ENCODE data around the gene SEPTIN10. TPM values are rescaled to one million over a fixed set of nuclear protein-coding genes. Genes with fewer than 3 reads are reported as not detected.
"Not testable (repeated sequence)": the region's sequence is repeated elsewhere in the genome, so short reads cannot be mapped to it uniquely, and the experiment has no call there.

Gene SEPTIN10
- total RNA-seq, 1 donor from 2014 or later, result 149 TPM

DNA sequence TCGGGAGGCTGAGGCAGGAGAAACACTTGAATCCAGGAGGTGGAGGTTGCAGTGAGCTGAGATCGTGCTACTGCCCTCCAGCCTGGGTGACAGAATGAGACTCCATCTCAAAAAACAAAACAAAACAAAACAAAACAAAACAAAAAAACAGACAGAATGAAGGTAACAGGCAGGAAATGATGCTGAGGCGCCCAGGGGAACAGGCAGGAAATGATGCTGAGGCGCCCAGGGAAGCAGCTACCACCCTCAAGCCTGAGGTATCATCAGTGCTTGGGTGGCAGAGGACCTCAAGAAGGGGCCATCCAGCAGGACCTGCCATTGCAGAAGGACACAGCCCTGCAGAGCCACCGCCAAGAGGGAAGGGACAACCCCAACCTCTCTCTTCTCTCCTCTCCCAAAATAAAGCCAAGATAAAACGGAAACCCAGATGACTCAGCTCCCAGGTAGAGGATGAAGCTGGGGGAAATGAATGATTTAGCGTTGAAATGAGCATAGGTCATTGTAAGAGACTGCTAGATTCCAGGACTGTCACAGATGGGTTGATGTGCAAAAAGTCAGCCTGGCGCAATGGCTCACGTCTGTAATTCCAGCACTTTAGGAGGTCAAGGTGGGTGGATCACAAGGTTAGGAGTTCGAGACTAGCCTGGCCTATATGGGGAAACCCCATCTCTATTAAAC lies 19.7 kb upstream of the SEPTIN10 start:
- no peak for DNase-seq

DNA sequence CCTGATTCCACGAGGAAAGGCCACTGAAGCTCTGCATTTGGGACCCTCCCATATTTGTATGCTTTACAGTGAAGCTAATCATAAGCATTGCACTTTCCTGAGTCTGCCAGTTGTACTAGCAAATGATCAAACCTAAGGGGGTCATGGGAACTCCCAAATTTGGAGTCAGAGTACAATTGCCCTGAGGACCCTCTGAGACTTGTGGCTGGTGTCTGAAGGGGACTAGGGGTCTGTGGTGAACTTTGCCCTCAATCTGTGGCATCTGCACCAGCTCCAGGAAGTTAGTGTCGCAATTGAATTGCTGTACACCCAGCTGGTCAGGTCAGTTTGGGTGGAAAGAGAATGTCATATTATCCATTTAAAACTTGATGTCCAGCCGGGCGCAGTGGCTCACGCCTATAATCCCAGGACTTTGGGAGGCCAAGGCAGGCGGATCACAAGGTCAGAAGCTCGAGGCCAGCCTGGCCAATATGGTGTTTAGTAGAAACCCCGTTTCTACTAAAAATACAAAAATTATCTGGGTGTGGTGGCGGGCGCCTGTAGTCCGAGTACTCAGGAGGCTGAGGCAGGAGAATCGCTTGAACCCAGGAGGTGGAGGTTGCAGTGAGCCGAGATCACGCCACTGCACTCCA lies 18.5 kb upstream of the SEPTIN10 start:
- DNase-seq, result no peak

GRCh38 chr2:109631741-109632140 lies 18.0 kb upstream of the SEPTIN10 start:
- DNase-seq, result no peak

GRCh38 chr2:109630441-109631430 lies 17.0 kb upstream of the SEPTIN10 start:
- no peak for DNase-seq

DNA sequence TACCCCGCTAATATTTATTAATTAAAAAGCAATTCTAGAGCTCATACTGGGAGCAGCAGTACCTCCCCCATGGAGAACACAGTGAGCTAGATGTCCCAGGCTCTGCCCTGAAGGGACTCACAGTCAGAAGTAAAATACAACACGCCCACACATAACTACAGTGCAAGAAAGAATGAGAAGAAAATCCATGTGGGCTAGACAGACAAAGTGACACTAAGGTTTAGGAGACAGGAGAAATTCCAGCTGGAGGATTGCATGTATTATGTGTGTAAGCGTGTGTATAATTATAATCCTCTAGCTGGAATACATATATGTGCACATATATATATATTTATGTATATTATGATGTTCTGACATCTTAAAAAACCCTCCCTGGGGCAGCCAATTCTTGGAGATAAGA lies 16.1 kb upstream of the SEPTIN10 start:
- no peak for DNase-seq

GRCh38 chr2:109628321-109628720 lies 14.6 kb upstream of the SEPTIN10 start:
- DNase-seq, result not testable (repeated sequence)

DNA sequence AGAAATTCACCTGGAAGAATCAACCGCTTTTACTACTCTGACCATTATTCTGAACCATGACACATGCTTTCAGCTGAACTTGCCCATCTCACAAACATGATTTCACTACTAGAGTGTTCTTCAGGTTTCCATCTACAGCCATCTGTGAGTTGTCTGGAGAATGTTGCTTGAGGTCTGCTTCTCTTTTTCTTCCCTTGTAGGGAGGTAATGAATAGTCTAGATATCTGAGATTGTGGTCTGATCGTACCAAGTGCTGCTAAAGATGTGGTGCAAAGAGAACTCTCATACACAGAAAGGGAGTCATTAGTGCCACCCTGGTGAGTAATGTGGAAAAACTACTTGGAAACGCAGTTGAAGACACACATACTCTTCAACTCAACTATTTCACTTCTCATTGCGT lies 10.6 kb upstream of the SEPTIN10 start:
- no peak for DNase-seq

- DNase-seq, result no peak
Measured at GRCh38 chr2:109623923-109624322, 10.2 kb upstream of the SEPTIN10 start.

DNA sequence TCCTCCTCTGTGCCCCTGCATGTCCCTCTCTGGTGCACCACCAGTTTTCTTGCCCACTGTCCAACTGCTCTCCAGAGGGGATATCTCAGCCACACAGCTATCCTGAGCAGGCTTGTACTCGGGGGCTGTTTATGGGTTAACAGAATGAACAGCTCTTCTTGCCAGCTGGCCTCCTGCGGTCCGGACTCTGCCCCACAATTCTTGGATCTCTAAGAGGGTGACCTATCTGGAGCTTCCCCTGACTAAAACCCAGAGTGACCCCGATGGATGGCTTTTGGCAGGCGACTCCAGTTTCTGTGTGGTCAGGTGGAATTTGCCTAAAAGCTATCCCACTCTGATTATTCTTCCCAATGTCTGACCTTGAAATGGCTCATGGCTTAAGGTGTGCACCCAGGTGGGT lies 9.5 kb upstream of the SEPTIN10 start:
- DNase-seq, result no peak

- no peak for DNase-seq
Measured at GRCh38 chr2:109619032-109619615, 5.4 kb upstream of the SEPTIN10 start.

DNA sequence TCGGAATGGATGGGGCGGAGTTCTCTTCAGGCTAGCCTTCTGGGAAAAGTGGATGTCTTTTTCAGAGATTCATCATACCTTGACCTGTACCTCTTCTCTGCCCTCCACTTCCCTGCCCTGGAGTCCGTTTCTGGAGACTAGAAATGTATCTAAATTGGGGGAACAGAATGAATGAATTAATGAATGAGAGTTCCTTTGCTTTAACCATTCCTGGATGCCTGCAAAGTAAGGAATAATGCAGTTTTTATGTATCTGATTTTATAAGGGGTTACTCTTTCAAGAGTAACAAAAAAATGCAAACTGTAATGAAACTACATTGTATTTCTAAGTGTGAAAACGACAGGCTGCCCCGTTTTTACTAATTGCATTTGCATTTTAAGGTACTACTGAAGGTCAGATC lies 2.4 kb upstream of the SEPTIN10 start:
- DNase-seq, result no peak

DNA sequence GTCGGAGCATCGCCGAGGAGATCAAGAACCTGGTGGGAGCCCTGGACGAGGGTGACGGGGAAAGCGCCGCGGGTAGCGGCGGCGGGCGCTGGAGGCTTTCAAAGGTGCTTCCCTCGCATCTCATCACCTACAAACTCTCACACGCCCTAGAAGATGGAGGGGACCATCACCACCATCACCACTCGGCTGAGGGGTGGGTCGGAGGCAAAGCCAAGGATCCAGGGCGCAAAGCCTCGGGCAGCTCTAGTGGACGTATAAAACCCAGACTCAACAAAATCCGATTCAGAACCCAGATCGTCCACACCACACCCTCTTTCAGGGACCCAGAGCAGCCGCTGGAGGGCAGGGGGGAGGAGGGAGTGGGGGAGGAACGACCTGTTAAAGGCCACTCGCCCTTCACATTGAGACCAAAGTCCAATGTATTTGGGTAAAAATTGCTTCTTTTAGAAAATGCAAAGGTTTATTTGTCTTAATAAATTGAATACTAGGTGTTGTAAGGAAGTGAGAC lies 1.9 kb upstream of the SEPTIN10 start:
- DNase-seq, result no peak

DNA sequence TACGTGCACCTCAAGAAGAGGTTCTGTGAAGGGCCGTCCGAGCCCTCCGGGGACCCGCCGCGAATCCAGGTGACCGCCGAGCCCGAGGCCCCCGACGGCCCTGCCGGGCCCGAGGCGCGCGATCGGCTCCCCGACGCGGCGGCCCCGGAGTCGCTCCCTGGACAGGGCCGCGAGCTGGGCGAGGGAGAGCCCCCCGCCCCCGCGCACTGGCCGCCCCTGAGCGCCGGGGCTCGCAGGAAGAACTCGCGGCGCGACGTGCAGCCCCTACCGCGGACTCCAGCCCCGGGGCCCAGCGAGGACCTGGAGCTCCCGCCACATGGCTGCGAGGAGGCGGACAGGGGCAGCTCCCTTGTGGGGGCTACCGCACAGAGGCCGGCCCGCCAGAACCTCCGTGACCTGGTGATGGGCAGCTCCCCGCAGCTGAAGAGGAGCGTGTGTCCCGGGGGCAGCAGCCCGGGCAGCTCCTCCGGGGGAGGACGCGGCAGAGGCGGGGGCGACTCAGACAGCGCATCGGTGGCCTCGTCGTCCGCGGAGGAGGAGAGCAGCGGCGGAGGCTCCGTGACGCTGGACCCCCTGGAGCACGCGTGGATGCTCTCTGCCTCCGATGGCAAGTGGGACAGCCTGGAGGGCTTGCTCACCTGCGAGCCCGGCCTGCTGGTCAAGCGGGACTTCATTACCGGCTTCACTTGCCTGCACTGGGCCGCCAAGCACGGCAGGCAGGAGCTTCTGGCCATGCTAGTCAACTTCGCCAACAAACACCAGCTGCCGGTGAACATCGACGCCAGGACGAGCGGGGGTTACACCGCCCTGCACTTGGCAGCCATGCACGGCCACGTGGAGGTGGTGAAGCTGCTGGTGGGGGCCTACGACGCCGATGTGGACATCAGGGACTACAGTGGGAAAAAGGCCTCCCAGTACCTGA lies 1.2 kb upstream of the SEPTIN10 start:
- DNase-seq, result peak; percentile 36

DNA sequence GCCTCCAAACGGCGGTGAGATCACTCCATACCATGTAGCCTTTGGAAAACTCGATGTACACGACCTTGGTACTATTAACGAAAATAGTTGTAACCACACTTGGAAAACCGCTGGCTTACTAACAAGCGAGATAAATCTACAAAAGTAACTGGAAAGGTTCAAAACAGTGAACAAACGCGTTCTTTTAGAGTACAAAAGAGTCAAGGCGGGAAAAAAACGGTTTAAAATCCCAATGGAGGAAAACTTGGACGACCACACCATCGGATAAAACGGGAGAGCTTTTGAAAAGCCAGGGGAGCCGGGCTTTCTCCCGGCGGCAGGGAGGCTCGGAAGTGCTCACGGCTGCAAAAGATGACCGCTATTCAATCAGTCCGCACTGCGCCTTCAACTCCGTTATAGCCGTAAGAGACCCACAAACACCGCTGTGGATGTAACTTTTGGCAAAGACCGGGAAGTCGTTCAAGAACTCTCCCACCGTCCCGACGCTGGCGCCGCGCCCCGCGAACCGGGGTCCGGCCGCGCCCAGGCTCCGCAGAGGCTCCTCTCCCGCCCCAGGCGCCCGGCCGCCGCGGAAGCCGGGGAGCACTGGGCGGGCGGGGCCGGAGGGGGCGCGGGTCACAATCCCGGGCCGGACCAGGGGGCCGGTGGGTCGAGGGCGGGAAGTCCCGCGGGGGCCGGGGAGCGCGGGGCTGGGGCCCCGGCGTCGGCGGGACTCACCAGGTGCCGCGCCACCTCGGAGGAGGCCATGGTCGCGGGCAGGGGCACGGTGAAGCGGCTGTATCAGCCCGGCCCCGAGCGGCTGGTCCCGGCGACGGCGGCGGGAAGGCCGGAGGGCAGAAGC lies 465 bp downstream of the SEPTIN10 start:
- DNase-seq, result peak; percentile 69

- DNase-seq, result peak; percentile 48
Measured at GRCh38 chr2:109611467-109612095, 2.2 kb downstream of the SEPTIN10 start.

GRCh38 chr2:109609352-109610024 lies 4.3 kb downstream of the SEPTIN10 start:
- DNase-seq, result peak; percentile 80

GRCh38 chr2:109607766-109608165 lies 6.0 kb downstream of the SEPTIN10 start:
- DNase-seq, result peak; percentile 24

- peak; percentile 46 for DNase-seq
Measured at GRCh38 chr2:109604597-109604996, 9.2 kb downstream of the SEPTIN10 start.

- no peak for DNase-seq
Measured at GRCh38 chr2:109602617-109603188, 11.1 kb downstream of the SEPTIN10 start.
